GM23338 (cell line): Measurements from ENCODE around the gene CFAP141.

Experiments used
- CREB1 ChIP-seq: fragments of 250-450 bp; sonication (Bioruptor Pico); IDR thresholded peaks from 2 replicates; pipeline ENCODE4 v1.5.0; 2020; ENCODE audit warnings: low read depth, mild to moderate bottlenecking, moderate library complexity
- EZH2 ChIP-seq: fragments of 200-600 bp; sonication (generic); IDR thresholded peaks from one replicate; pipeline ENCODE4 v1.8.0; 2017; ENCODE audit warnings: antibody characterized with exemption, mild to moderate bottlenecking, low read depth; ENCODE audit not compliant: unreplicated experiment
- JUNB ChIP-seq: IDR thresholded peaks from one replicate; pipeline ENCODE4 v1.6.1; 2016; ENCODE audit warnings: antibody characterized with exemption; ENCODE audit not compliant: unreplicated experiment
- POLR2AphosphoS5 ChIP-seq: IDR thresholded peaks from 2 replicates; pipeline ENCODE4 v1.6.1; 2016; ENCODE audit warnings: antibody characterized with exemption, low read depth
- ZNF331 ChIP-seq: fragments of 250-450 bp; sonication (Bioruptor Pico); IDR thresholded peaks from 2 replicates; pipeline ENCODE4 v1.5.0; 2020; ENCODE audit warnings: low read depth, mild to moderate bottlenecking, moderate library complexity
- TF ChIP-seq, protein P1 (sequence below), 2 experiments: fragments of 200-600 bp in 1 of 2; sonication (generic) in 1 of 2; conservative IDR thresholded peaks; 2 replicates each; pipeline versions ENCODE4 v1.5.1 to v1.6.1; 2016 to 2017; ENCODE audit warnings: antibody characterized with exemption in 2 of 2, low read depth in 2 of 2, mild to moderate bottlenecking in 2 of 2, moderate library complexity in 1 of 2
- TF ChIP-seq, protein P2 (sequence below): IDR thresholded peaks from one replicate; pipeline ENCODE4 v1.6.1; 2018; ENCODE audit warnings: antibody characterized with exemption; ENCODE audit not compliant: unreplicated experiment

DNA sequence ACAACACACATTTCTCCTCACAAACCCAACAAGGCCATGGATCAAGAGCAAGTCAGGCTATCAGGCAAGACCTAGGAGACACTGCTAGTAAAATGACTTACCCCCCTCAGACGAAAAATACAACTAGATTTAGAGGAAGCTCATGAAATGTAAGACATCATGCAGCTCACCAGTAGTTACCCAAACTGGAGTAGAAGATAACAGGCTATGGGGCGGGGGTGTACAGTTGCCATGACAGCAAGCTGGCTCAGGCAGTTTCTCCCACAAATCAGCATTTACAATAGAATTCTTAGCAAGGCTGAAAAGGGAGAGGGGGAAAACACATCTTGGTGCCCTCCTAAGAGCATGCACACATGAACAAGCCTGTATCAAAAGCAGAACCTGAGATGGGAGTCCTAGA lies 28.1 kb downstream of the CFAP141 start:
- TF ChIP-seq, protein P1, sequence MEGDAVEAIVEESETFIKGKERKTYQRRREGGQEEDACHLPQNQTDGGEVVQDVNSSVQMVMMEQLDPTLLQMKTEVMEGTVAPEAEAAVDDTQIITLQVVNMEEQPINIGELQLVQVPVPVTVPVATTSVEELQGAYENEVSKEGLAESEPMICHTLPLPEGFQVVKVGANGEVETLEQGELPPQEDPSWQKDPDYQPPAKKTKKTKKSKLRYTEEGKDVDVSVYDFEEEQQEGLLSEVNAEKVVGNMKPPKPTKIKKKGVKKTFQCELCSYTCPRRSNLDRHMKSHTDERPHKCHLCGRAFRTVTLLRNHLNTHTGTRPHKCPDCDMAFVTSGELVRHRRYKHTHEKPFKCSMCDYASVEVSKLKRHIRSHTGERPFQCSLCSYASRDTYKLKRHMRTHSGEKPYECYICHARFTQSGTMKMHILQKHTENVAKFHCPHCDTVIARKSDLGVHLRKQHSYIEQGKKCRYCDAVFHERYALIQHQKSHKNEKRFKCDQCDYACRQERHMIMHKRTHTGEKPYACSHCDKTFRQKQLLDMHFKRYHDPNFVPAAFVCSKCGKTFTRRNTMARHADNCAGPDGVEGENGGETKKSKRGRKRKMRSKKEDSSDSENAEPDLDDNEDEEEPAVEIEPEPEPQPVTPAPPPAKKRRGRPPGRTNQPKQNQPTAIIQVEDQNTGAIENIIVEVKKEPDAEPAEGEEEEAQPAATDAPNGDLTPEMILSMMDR (conservative IDR thresholded peaks at IDR 0.05; ENCODE audit: low read depth in 2 of 2) = no peak
- TF ChIP-seq, protein P2, sequence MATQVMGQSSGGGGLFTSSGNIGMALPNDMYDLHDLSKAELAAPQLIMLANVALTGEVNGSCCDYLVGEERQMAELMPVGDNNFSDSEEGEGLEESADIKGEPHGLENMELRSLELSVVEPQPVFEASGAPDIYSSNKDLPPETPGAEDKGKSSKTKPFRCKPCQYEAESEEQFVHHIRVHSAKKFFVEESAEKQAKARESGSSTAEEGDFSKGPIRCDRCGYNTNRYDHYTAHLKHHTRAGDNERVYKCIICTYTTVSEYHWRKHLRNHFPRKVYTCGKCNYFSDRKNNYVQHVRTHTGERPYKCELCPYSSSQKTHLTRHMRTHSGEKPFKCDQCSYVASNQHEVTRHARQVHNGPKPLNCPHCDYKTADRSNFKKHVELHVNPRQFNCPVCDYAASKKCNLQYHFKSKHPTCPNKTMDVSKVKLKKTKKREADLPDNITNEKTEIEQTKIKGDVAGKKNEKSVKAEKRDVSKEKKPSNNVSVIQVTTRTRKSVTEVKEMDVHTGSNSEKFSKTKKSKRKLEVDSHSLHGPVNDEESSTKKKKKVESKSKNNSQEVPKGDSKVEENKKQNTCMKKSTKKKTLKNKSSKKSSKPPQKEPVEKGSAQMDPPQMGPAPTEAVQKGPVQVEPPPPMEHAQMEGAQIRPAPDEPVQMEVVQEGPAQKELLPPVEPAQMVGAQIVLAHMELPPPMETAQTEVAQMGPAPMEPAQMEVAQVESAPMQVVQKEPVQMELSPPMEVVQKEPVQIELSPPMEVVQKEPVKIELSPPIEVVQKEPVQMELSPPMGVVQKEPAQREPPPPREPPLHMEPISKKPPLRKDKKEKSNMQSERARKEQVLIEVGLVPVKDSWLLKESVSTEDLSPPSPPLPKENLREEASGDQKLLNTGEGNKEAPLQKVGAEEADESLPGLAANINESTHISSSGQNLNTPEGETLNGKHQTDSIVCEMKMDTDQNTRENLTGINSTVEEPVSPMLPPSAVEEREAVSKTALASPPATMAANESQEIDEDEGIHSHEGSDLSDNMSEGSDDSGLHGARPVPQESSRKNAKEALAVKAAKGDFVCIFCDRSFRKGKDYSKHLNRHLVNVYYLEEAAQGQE = no peak
- TF ChIP-seq JUNB = no peak
- no peak for TF ChIP-seq EZH2
- no peak for TF ChIP-seq CREB1 (CRISPR knock-in tag)
- TF ChIP-seq ZNF331 (CRISPR knock-in tag) = no peak
- TF ChIP-seq POLR2AphosphoS5 = no peak
